ENCODE measurements around the gene UBE2O. TPM values are rescaled to one million over a fixed set of nuclear protein-coding genes. Genes with fewer than 3 reads are reported as not detected.

Gene UBE2O
- total RNA-seq, 1 experiment from 2014 or later = 68.9 TPM

GRCh38 chr17:76458580-76459490 is 5.9 kb upstream of the UBE2O start (continued):
- TF ChIP-seq IRF1 (CRISPR knock-in tag; IDR thresholded peaks at IDR 0.05) = no peak
- no peak for TF ChIP-seq IRF2 (CRISPR knock-in tag; IDR thresholded peaks at IDR 0.05; ENCODE audit: borderline replicate concordance, low read depth)
- TF ChIP-seq ETV6 (CRISPR knock-in tag; IDR thresholded peaks at IDR 0.05) = peak; percentile 67; the same call in 1 of the 2 replicates
- no peak for TF ChIP-seq ARID4B (CRISPR knock-in tag; IDR thresholded peaks at IDR 0.05; ENCODE audit: borderline replicate concordance)
- no peak for TF ChIP-seq ZBTB21 (CRISPR knock-in tag; IDR thresholded peaks at IDR 0.05; ENCODE audit: borderline replicate concordance)
- peak; percentile 48; the same call in 1 of the 2 replicates for TF ChIP-seq FOXP1 (CRISPR knock-in tag; IDR thresholded peaks at IDR 0.05; ENCODE audit: borderline replicate concordance)
- no peak for TF ChIP-seq FOXJ3 (CRISPR knock-in tag; IDR thresholded peaks at IDR 0.05; ENCODE audit: borderline replicate concordance)
- no peak for TF ChIP-seq ZSCAN18 (CRISPR knock-in tag; IDR thresholded peaks at IDR 0.05)
- TF ChIP-seq JUN (CRISPR knock-in tag; IDR thresholded peaks at IDR 0.05) = no peak
- TF ChIP-seq ZNF281 (CRISPR knock-in tag; IDR thresholded peaks at IDR 0.05) = no peak
- TF ChIP-seq CDX4 (CRISPR knock-in tag; IDR thresholded peaks at IDR 0.05; ENCODE audit: borderline replicate concordance) = no peak
- no peak for TF ChIP-seq SP1 (CRISPR knock-in tag; conservative IDR thresholded peaks at IDR 0.05)
- no peak for TF ChIP-seq CREB1 (CRISPR knock-in tag; IDR thresholded peaks at IDR 0.05)
- TF ChIP-seq ZNF263 (CRISPR knock-in tag; IDR thresholded peaks at IDR 0.05; ENCODE audit: low read depth) = no peak
- TF ChIP-seq MXD4 (CRISPR knock-in tag; IDR thresholded peaks at IDR 0.05; ENCODE audit: borderline replicate concordance) = no peak
- TF ChIP-seq RORB (CRISPR knock-in tag; IDR thresholded peaks at IDR 0.05) = no peak
